Activated naive CD4-positive, alpha-beta T cell treated with anti-CD3 and anti-CD28 coated beads for 36 hours (primary cell): ENCODE measurements around the gene SAP25. TPM values are rescaled to one million over a fixed set of nuclear protein-coding genes. Genes with fewer than 3 reads are reported as not detected.

ENCODE experiments used
- CTCF ChIA-PET: fragments of 350-600 bp; sonication (Branson Sonifier 250); formaldehyde crosslinking; loops from one replicate; lab custom pipeline; 2021; ENCODE audit warnings: antibody characterized with exemption; lab: Charles Lee
- DNase-seq: peaks from one replicate; pipeline ENCODE4 v3.0.0-alpha.2; 2020
- H3K27ac Mint-ChIP-seq: one replicate; pipeline ENCODE4 v1.8.0; 2021; ENCODE audit warnings: mild to moderate bottlenecking, mixed read lengths
- H3K27me3 Mint-ChIP-seq: one replicate; pipeline ENCODE4 v1.8.0; 2021; ENCODE audit warnings: low read depth, mixed read lengths
- H3K36me3 Mint-ChIP-seq: one replicate; pipeline ENCODE4 v1.8.0; 2021; ENCODE audit warnings: low read depth, mixed read lengths
- H3K4me1 Mint-ChIP-seq: one replicate; pipeline ENCODE4 v1.8.0; 2021; ENCODE audit warnings: low read depth, mixed read lengths
- H3K4me3 Mint-ChIP-seq: one replicate; pipeline ENCODE4 v1.8.0; 2021; ENCODE audit warnings: mild to moderate bottlenecking, moderate library complexity, mixed read lengths
- H3K9me3 Mint-ChIP-seq: one replicate; pipeline ENCODE4 v1.8.0; 2021; ENCODE audit warnings: mixed read lengths
- intact Hi-C: fragments of 100-400 bp; cut with micrococcal nuclease; formaldehyde crosslinking; loops from one replicate; pipeline ENCODE4 v1.15.1; 2023
- total RNA-seq, 2 experiments: library from RNA; stranded (reverse); gene quantifications; one replicate each; pipeline ENCODE4 v1.2.3, GENCODE V29; 2021

The SAP25 gene
- total RNA-seq, 2 experiments from 2014 or later, result 13.7 to 15.7 TPM

DNA sequence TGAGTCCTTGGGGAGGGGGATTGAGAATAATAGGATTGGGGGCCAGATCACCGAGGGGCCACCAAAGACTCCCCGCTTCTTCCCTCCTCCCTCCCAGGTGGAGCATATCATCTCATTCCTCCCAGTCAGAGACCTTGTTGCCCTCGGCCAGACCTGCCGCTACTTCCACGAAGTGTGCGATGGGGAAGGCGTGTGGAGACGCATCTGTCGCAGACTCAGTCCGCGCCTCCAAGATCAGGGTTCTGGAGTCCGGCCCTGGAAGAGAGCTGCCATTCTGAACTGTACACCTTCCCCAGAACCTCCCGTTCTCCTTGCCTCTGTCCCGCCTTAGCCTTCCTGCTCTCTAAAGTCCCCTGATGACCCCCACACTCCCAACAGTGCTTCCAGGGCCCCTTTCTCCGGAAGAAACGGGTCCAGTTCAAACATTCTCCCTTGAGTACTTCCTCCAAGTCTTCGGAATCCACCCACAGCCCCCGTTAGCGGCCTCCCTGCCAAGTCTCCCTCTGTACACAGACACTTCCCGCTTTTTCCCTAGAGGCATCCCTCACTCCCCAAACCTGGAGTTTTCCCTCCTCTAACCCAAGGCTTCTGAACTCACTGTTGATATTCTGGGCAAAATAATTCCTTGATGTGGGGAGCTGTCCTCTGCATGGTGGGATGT lies 16.5 kb upstream of the SAP25 start:
- Mint-ChIP-seq H3K27me3 (peaks cover 7% of the 10 kb centered on the region), H3K36me3 (no peaks in the 10 kb centered on the region), H3K4me3 (no peak overlapping the region), H3K4me1 (peaks cover 2% of the 10 kb centered on the region), H3K27ac (no peak overlapping the region), H3K9me3 (no peaks in the 10 kb centered on the region)
- DNase-seq, result no peak
- CTCF ChIA-PET, result interaction anchor here (0.5 to 1.5 kb wide), 3 partner anchors 31 to 458 kb away, joined by 3 to 10 read pairs (median 5); no protein-coding TSS in a partner anchor
- intact Hi-C loops, result no loop called here

DNA sequence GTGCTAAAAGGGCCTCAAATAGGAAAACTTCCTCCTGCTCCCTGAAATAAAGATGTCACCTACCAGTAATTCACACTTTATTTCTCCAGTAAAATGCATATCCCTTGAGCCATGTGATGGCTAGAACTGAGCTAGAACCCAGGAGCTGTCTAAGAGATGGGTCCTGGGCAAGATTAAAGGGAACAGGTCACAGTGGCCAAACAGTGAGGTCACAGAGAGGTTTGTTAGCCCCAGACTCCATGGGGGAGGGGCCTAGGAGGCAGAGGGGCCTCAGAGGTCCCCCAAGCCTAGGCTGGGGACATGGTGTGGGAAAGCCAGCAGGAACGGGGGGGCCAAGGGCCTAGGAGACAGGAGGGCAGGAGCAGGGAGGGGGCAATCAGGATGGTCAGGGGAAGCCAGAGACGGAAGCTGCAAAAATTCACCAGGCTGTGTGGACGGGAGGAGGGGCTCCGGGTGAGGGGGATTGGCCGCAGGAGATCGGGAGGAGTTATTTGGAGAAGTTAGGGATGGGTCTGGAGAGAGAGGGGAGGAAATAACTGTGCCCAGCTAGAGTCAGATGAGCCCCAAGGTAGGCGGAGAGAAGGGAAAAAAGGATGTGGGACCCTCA lies 15.7 kb upstream of the SAP25 start:
- no peak for DNase-seq
- Mint-ChIP-seq H3K4me1 (peaks cover 9% of the 10 kb centered on the region), H3K36me3 (no peaks in the 10 kb centered on the region), H3K27ac (no peak overlapping the region), H3K4me3 (no peak overlapping the region), H3K27me3 (peaks cover 7% of the 10 kb centered on the region), H3K9me3 (no peaks in the 10 kb centered on the region)
- CTCF ChIA-PET, result interaction anchor here (0.5 to 2.1 kb wide), 10 partner anchors 10 to 458 kb away, joined by 3 to 15 read pairs (median 4); partner anchors contain the start of gene POP7
- intact Hi-C loops, result no loop called here

- Mint-ChIP-seq H3K4me1 (peaks cover 18% of the 10 kb centered on the region), H3K27me3 (peaks cover 7% of the 10 kb centered on the region), H3K36me3 (no peaks in the 10 kb centered on the region), H3K4me3 (peak overlapping the region; percentile 25), H3K27ac (no peak overlapping the region), H3K9me3 (no peaks in the 10 kb centered on the region)
- intact Hi-C loops, result loop anchor here (1.0 kb wide), 2 partner anchors 24 to 119 kb away; no protein-coding TSS in a partner anchor
- peak; percentile 25 for DNase-seq
- CTCF ChIA-PET, result interaction anchor here (0.5 to 2.1 kb wide), 14 partner anchors 11 to 471 kb away, joined by 3 to 15 read pairs (median 4); partner anchors contain the start of gene POP7
Measured at GRCh38 chr7:100588438-100588837, 14.7 kb upstream of the SAP25 start.

DNA sequence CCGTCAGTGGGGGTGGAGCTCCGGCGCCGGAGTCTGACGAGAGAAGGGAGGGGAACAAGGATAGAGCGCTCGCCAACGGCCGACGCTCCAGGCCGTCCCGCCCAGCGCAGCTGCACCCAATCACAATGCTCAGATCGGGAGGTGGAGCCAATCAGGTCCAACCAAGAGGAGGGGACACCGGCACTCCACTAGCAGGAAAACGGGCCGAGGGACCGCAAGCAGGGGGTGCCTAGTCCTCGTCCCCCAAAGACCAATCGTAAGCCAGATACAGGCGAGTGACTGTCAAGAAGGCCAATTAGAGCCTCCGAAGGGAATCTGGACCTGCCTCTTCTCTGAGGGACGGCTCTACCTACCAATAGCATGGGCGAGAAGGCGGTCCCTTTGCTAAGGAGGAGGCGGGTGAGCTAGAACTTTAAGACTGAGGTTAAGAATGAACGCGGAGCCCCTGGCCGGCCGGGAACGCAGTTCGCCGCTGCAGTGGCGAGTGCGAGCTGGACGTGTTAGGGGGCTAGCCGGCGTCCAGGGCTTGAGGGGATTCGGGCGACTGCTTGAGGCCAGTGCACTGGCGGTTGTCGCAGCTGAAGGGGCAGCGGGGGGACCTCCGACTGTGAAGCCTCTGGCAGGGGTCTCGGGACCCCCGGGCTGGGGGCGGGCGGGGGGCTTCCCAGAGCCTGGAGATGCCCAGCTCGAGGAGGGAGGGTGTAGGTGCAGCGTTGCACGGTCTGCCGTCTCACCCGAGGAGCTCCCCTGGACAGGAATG lies 12.7 kb upstream of the SAP25 start, which contains the start of gene FBXO24:
FBXO24 (plus strand) TSS at position 63 of the 760 bp plus-strand sequence; CDS start at position 361, 298 bp downstream.
- no peaks in the 10 kb centered on the region for H3K9me3 Mint-ChIP-seq
- intact Hi-C loops, result loop anchor here (1.0 kb wide), 10 partner anchors 18 to 157 kb away; partner anchors contain the start of genes AGFG2, MEPCE, MOSPD3 and TSC22D4
- peaks cover 27% of the 10 kb centered on the region for H3K4me1 Mint-ChIP-seq
- CTCF ChIA-PET, result interaction anchor here (0.6 to 4.6 kb wide), 14 partner anchors 19 to 119 kb away, joined by 3 to 30 read pairs (median 4); partner anchors contain the start of genes GIGYF1 and POP7
- peak within 1 kb of the TSS; percentile 89 for H3K4me3 Mint-ChIP-seq
- H3K36me3 Mint-ChIP-seq, result peaks cover 1% of the 10 kb centered on the region
- peak within 1 kb of the TSS; percentile 97 for H3K27ac Mint-ChIP-seq
- peaks cover 7% of the 10 kb centered on the region for H3K27me3 Mint-ChIP-seq
- peak; percentile 100 for DNase-seq

DNA sequence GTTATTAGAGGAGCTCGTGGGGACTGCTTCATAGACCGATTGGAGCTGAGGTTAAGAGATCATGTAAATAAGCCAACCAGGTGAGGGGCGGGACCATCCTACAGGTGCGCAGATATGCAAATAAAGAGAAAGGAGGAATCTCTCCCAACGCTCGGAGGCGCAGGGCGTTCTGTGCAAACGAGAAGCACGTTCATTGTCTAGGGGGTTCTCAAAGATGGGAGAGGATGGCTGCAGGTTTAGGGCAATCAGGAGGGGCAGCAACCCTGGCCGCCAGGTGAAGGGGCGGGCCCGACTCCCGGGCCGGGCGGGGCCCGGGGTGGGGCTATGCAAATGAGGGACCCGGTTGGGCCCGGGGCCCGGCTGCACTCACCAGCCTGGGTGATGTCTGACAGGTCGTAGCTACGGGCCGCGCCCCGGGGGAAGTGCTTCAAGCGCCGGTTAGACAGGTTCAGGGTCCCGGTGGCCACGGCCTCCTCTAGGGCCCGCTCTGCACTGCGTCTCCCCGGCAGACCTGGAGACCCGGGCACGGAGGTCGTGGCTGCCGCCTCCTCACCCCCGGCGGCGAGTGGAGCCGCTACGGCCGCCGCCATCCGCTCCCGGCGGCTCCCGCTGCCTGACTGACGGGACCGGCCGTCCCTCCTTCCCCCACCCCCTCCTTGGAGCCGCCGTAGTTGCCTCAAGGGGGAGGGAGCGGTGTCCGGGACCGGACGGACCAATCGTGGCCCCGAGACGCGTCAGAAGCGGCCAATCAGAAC lies 12.0 kb upstream of the SAP25 start, which contains the start of gene LRCH4:
LRCH4 (minus strand) TSS at position 619 of the 755 bp plus-strand sequence; CDS start at position 590, 29 bp downstream.
- peaks cover 7% of the 10 kb centered on the region for H3K27me3 Mint-ChIP-seq
- CTCF ChIA-PET, result interaction anchor here (0.6 to 4.6 kb wide), 15 partner anchors 20 to 140 kb away, joined by 3 to 30 read pairs (median 5); partner anchors contain the start of genes GIGYF1 and POP7
- H3K4me3 Mint-ChIP-seq, result peak within 1 kb of the TSS; percentile 89
- intact Hi-C loops, result loop anchor here (1.0 kb wide), 10 partner anchors 19 to 156 kb away; partner anchors contain the start of genes AGFG2, MEPCE, MOSPD3 and TSC22D4
- no peaks in the 10 kb centered on the region for H3K9me3 Mint-ChIP-seq
- peak within 1 kb of the TSS; percentile 97 for H3K27ac Mint-ChIP-seq
- H3K4me1 Mint-ChIP-seq, result peaks cover 29% of the 10 kb centered on the region
- DNase-seq, result peak; percentile 68
- peaks cover 1% of the 10 kb centered on the region for H3K36me3 Mint-ChIP-seq

GRCh38 chr7:100584683-100585510 lies 11.2 kb upstream of the SAP25 start:
- Mint-ChIP-seq H3K36me3 (peaks cover 1% of the 10 kb centered on the region), H3K4me1 (peaks cover 29% of the 10 kb centered on the region), H3K4me3 (peak overlapping the region; percentile 89), H3K27me3 (no peaks in the 10 kb centered on the region), H3K27ac (peak overlapping the region; percentile 97), H3K9me3 (no peaks in the 10 kb centered on the region)
- CTCF ChIA-PET, result interaction anchor here (0.8 to 4.6 kb wide), 11 partner anchors 13 to 141 kb away, joined by 3 to 30 read pairs (median 5); partner anchors contain the start of genes GIGYF1, MOSPD3 and POP7
- peak; percentile 37 for DNase-seq
- intact Hi-C loops, result no loop called here

DNA sequence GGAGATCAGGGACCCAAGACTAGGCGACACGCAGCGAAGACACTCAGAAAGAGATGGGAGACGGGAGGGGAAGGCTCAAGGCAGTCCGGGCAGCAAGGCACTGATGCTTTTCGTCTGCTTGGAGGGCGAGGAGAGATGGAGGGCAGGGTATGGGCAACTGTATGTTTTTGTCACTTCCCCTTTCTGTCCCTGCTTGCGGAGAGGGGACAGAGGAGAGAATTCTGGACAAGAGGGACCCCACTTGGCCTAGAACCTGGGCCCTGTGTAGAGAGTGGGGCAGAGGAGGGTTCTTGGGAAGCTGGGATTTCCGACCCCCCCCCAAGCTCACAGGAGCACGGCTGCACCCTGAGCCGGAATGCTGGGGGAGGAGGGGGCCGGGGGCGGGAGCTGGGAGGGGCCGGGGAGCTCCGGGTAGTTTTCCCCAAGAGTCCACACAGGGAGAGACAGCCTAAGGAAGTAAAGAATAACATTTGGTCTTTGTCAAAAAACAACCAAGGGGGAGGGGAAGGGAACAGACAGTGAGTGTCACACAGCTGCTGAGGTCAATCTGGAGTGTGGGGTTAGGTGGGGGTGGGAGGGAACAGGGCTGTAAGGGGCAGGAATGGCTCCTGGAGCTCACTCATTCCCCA lies 10.5 kb upstream of the SAP25 start:
- CTCF ChIA-PET, result interaction anchor here (0.6 to 4.6 kb wide), 11 partner anchors 14 to 155 kb away, joined by 3 to 30 read pairs (median 4); partner anchors contain the start of genes GIGYF1, MOSPD3 and ZCWPW1
- H3K27ac Mint-ChIP-seq, result peak overlapping the region; percentile 97
- peak; percentile 23 for DNase-seq
- H3K9me3 Mint-ChIP-seq, result no peaks in the 10 kb centered on the region
- H3K36me3 Mint-ChIP-seq, result peaks cover 3% of the 10 kb centered on the region
- H3K27me3 Mint-ChIP-seq, result no peaks in the 10 kb centered on the region
- peaks cover 29% of the 10 kb centered on the region for H3K4me1 Mint-ChIP-seq
- peak overlapping the region; percentile 89 for H3K4me3 Mint-ChIP-seq
- intact Hi-C loops, result no loop called here

GRCh38 chr7:100583132-100584053 lies 9.7 kb upstream of the SAP25 start:
- peak; percentile 85 for DNase-seq
- peak overlapping the region; percentile 89 for H3K4me3 Mint-ChIP-seq
- CTCF ChIA-PET, result interaction anchor here (0.6 to 4.6 kb wide), 8 partner anchors 14 to 155 kb away, joined by 3 to 30 read pairs (median 4); partner anchors contain the start of genes GIGYF1, MOSPD3 and ZCWPW1
- intact Hi-C loops, result loop anchor here (1.0 kb wide), 2 partner anchors 12 to 291 kb away; no protein-coding TSS in a partner anchor
- H3K27ac Mint-ChIP-seq, result peak overlapping the region; percentile 97
- no peaks in the 10 kb centered on the region for H3K9me3 Mint-ChIP-seq
- peaks cover 8% of the 10 kb centered on the region for H3K36me3 Mint-ChIP-seq
- peaks cover 29% of the 10 kb centered on the region for H3K4me1 Mint-ChIP-seq
- no peaks in the 10 kb centered on the region for H3K27me3 Mint-ChIP-seq

DNA sequence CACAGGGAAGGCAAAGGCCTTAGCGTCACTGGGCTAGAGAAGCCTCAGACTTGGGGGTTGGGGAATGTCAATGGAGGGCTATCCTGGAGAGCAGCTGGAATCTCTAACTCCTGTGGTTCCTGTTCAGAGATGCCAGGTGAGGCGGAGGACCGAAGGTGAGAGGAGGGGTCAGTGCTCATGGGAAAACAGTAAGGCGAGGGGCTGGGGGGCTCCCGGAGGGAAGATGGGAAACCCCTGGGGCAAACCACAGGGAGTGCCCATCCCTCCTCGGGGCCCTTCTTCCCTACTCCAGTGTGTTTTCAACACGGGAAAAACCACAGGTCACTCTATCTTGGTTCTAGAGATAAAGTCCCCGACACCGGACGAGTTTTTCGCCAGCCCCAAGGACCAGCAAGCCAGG lies 8.9 kb upstream of the SAP25 start:
- peaks cover 8% of the 10 kb centered on the region for H3K36me3 Mint-ChIP-seq
- peak overlapping the region; percentile 16 for H3K4me3 Mint-ChIP-seq
- H3K27me3 Mint-ChIP-seq, result no peaks in the 10 kb centered on the region
- intact Hi-C loops, result loop anchor here (1.0 kb wide), 2 partner anchors 11 to 292 kb away; no protein-coding TSS in a partner anchor
- no peaks in the 10 kb centered on the region for H3K9me3 Mint-ChIP-seq
- peaks cover 29% of the 10 kb centered on the region for H3K4me1 Mint-ChIP-seq
- peak overlapping the region; percentile 97 for H3K27ac Mint-ChIP-seq
- no peak for DNase-seq
- CTCF ChIA-PET, result interaction anchor here (1.4 to 1.5 kb wide), 2 partner anchors 19 to 113 kb away, joined by 3 to 4 read pairs; no protein-coding TSS in a partner anchor
